Measurements from ENCODE around the gene INMT. TPM values are rescaled to one million over a fixed set of nuclear protein-coding genes. Genes with fewer than 3 reads are reported as not detected.
A peak's percentile ranks its signal among the peaks of the same experiment; 100 is the strongest.

Gene INMT
- total RNA-seq, 4 donors from 2014 or later, result 1.7 to 6.8 (median 4.5) TPM

- DNase-seq (ENCODE audit: low spot score in 2 of 2), result no peak
- 45 to 54% methylated on average over 6 of the region's 6 CpGs for WGBS, 2 donors
- no peak for TF ChIP-seq POLR2A (IDR thresholded peaks at IDR 0.05)
- TF ChIP-seq, protein P1, sequence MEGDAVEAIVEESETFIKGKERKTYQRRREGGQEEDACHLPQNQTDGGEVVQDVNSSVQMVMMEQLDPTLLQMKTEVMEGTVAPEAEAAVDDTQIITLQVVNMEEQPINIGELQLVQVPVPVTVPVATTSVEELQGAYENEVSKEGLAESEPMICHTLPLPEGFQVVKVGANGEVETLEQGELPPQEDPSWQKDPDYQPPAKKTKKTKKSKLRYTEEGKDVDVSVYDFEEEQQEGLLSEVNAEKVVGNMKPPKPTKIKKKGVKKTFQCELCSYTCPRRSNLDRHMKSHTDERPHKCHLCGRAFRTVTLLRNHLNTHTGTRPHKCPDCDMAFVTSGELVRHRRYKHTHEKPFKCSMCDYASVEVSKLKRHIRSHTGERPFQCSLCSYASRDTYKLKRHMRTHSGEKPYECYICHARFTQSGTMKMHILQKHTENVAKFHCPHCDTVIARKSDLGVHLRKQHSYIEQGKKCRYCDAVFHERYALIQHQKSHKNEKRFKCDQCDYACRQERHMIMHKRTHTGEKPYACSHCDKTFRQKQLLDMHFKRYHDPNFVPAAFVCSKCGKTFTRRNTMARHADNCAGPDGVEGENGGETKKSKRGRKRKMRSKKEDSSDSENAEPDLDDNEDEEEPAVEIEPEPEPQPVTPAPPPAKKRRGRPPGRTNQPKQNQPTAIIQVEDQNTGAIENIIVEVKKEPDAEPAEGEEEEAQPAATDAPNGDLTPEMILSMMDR (IDR thresholded peaks at IDR 0.05), result no peak
- H3K4me3 ChIP-seq (ENCODE audit: low read depth, poor library complexity, severe bottlenecking), result no peak overlapping the region
- intact Hi-C loops (cut with DNase I; ENCODE audit: low total_unique reads), result no loop called here
Observed at GRCh38 chr7:30706908-30707307, 45.0 kb upstream of the INMT start.

GRCh38 chr7:30707391-30708357 is 44.3 kb upstream of the INMT start:
- H3K4me3 ChIP-seq (ENCODE audit: low read depth, poor library complexity, severe bottlenecking), result no peak overlapping the region
- TF ChIP-seq POLR2A (IDR thresholded peaks at IDR 0.05), result no peak
- TF ChIP-seq, protein P1 (IDR thresholded peaks at IDR 0.05), result no peak
- intact Hi-C loops (cut with DNase I; ENCODE audit: low total_unique reads), result no loop called here
- DNase-seq (ENCODE audit: low spot score in 2 of 2), result peak in 1 of 2 donors; percentile 91
- WGBS, 2 donors, result 56 to 67% methylated on average over 16 of the region's 16 CpGs

DNA sequence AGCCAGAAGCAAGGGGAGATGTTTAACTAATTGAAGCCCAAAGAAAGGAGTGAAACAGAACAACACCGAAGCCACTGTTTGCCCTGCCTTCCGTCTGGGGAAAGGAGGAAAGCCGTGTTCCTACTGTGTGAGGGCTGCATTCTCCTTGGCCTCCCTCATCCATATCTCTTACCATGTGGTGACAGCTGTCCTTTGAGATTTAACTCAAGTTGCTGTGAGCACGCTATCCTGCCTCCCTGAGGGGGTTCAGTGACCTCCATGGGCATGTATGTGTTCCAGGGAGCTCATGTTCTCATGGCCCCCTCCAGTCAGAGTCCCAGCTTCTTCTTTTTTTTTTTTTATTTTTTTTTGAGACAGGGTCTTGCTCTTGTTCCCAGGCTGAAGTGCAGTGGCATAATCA is 43.5 kb upstream of the INMT start:
- 68 to 72% methylated on average over 4 of the region's 4 CpGs for WGBS, 2 donors
- H3K4me3 ChIP-seq (ENCODE audit: low read depth, poor library complexity, severe bottlenecking), result no peak overlapping the region
- intact Hi-C loops (cut with DNase I; ENCODE audit: low total_unique reads), result no loop called here
- no peak for DNase-seq (ENCODE audit: low spot score in 2 of 2)
- TF ChIP-seq, protein P1 (IDR thresholded peaks at IDR 0.05), result no peak
- TF ChIP-seq POLR2A (IDR thresholded peaks at IDR 0.05), result no peak

- TF ChIP-seq POLR2A (IDR thresholded peaks at IDR 0.05), result no peak
- TF ChIP-seq, protein P1 (IDR thresholded peaks at IDR 0.05), result no peak
- no peak overlapping the region for H3K4me3 ChIP-seq (ENCODE audit: low read depth, poor library complexity, severe bottlenecking)
- WGBS, 2 donors, result 68 to 72% methylated on average over 3 of the region's 3 CpGs
- DNase-seq (ENCODE audit: low spot score in 2 of 2), result peak; percentile 58 to 92
- intact Hi-C loops (cut with DNase I; ENCODE audit: low total_unique reads), result no loop called here
Observed at GRCh38 chr7:30708983-30709382, 43.0 kb upstream of the INMT start.

- no peak overlapping the region for H3K4me3 ChIP-seq (ENCODE audit: low read depth, poor library complexity, severe bottlenecking)
- TF ChIP-seq, protein P1 (IDR thresholded peaks at IDR 0.05), result no peak
- no peak for TF ChIP-seq POLR2A (IDR thresholded peaks at IDR 0.05)
- no peak for DNase-seq (ENCODE audit: low spot score in 2 of 2)
- intact Hi-C loops (cut with DNase I; ENCODE audit: low total_unique reads), result no loop called here
- WGBS, 2 donors, result 72 to 79% methylated on average over 6 of the region's 6 CpGs
Observed at GRCh38 chr7:30709549-30709948, 42.4 kb upstream of the INMT start.
